H9 (cell line): ENCODE results near the gene SLC17A7. TPM values are rescaled to one million over a fixed set of nuclear protein-coding genes. Genes with fewer than 3 reads are reported as not detected.

Experiments used
- DNase-seq: peaks from one replicate; pipeline ENCODE4 v3.0.0-alpha.2; 2017
- H2AFZ ChIP-seq: one replicate; pipeline ENCODE4 v1.6.1; 2013; ENCODE audit warnings: mild to moderate bottlenecking, low read length, control low read depth, moderate library complexity
- H2AK5ac ChIP-seq: 2 replicates; pipeline ENCODE4 v1.6.1; 2013; ENCODE audit warnings: low read length, control low read depth, mixed read lengths; ENCODE audit not compliant: insufficient read length
- H2BK120ac ChIP-seq: one replicate; pipeline ENCODE4 v1.6.1; 2013; ENCODE audit warnings: low read depth, mild to moderate bottlenecking, low read length, control low read depth, inconsistent platforms; ENCODE audit not compliant: poor library complexity, severe bottlenecking
- H2BK12ac ChIP-seq: 2 replicates; pipeline ENCODE4 v1.6.1; 2013; ENCODE audit warnings: low read length, control low read depth, mixed read lengths, low read depth; ENCODE audit not compliant: insufficient read length
- H2BK15ac ChIP-seq: 2 replicates; pipeline ENCODE4 v1.6.1; 2013; ENCODE audit warnings: low read depth, low read length, control low read depth
- H2BK20ac ChIP-seq: one replicate; pipeline ENCODE4 v1.6.1; 2013; ENCODE audit warnings: low read depth, mild to moderate bottlenecking, low read length, control low read depth, inconsistent platforms; ENCODE audit not compliant: poor library complexity, severe bottlenecking
- H2BK5ac ChIP-seq: 2 replicates; pipeline ENCODE4 v1.6.1; 2013; ENCODE audit warnings: low read length, control low read depth, mixed read lengths; ENCODE audit not compliant: insufficient read length
- H3K14ac ChIP-seq: 2 replicates; pipeline ENCODE4 v1.6.1; 2013; ENCODE audit warnings: low read length, control low read depth; ENCODE audit not compliant: insufficient read depth
- H3K18ac ChIP-seq: 2 replicates; pipeline ENCODE4 v1.6.1; 2013; ENCODE audit warnings: low read depth, mild to moderate bottlenecking, mixed read lengths, low read length, control low read depth; ENCODE audit not compliant: insufficient read length
- H3K23ac ChIP-seq: 2 replicates; pipeline ENCODE4 v1.6.1; 2013; ENCODE audit warnings: low read length, control low read depth, mixed read lengths, low read depth; ENCODE audit not compliant: insufficient read length
- H3K23me2 ChIP-seq: 2 replicates; pipeline ENCODE4 v1.6.1; 2013; ENCODE audit warnings: low read depth, mild to moderate bottlenecking, mixed read lengths, low read length, control low read depth; ENCODE audit not compliant: insufficient read length, poor library complexity, severe bottlenecking
- H3K27ac ChIP-seq: 2 replicates; pipeline ENCODE4 v1.5.1; 2013; ENCODE audit warnings: low read length, control low read depth, mixed read lengths, low read depth; ENCODE audit not compliant: insufficient read length
- H3K27me3 ChIP-seq: 2 replicates; pipeline ENCODE4 v1.6.1; 2013; ENCODE audit warnings: low read length, control low read depth, inconsistent platforms; ENCODE audit not compliant: insufficient read depth
- H3K4ac ChIP-seq: 2 replicates; pipeline ENCODE4 v1.6.1; 2013; ENCODE audit warnings: low read depth, mild to moderate bottlenecking, control low read depth, inconsistent platforms, low read length, moderate library complexity
- H3K4me1 ChIP-seq: 2 replicates; pipeline ENCODE4 v1.6.1; 2013; ENCODE audit warnings: low read length, control low read depth, inconsistent platforms; ENCODE audit not compliant: insufficient read depth
- H3K4me2 ChIP-seq: 2 replicates; pipeline ENCODE4 v1.6.1; 2013; ENCODE audit warnings: low read length, control low read depth, mixed read lengths; ENCODE audit not compliant: insufficient read length, insufficient read depth
- H3K56ac ChIP-seq: 2 replicates; pipeline ENCODE4 v1.6.1; 2013; ENCODE audit warnings: low read depth, mild to moderate bottlenecking, mixed read lengths, low read length, control low read depth; ENCODE audit not compliant: insufficient read length
- H3K79me1 ChIP-seq: 2 replicates; pipeline ENCODE4 v1.6.1; 2013; ENCODE audit warnings: low read depth, mild to moderate bottlenecking, moderate library complexity, low read length, control low read depth, inconsistent platforms; ENCODE audit not compliant: insufficient read depth, poor library complexity, severe bottlenecking
- H3K79me2 ChIP-seq: 2 replicates; pipeline ENCODE4 v1.6.1; 2013; ENCODE audit warnings: low read length, control low read depth, inconsistent platforms; ENCODE audit not compliant: insufficient read depth
- H3K9ac ChIP-seq: 2 replicates; pipeline ENCODE4 v1.6.1; 2013; ENCODE audit warnings: low read length, control low read depth, mixed read lengths; ENCODE audit not compliant: insufficient read length; ENCODE audit errors: extremely low read depth
- H3K9me3 ChIP-seq: one replicate; pipeline ENCODE4 v1.6.1; 2013; ENCODE audit warnings: low read depth, low read length, inconsistent platforms; ENCODE audit not compliant: control insufficient read depth
- H3T11ph ChIP-seq: one replicate; pipeline ENCODE4 v1.6.1; 2013; ENCODE audit warnings: mild to moderate bottlenecking, low read length, control low read depth, inconsistent platforms
- H4K20me1 ChIP-seq: one replicate; pipeline ENCODE4 v1.6.1; 2013; ENCODE audit not compliant: control insufficient read depth, insufficient read length, insufficient read depth
- H4K5ac ChIP-seq: 2 replicates; pipeline ENCODE4 v1.6.1; 2013; ENCODE audit warnings: low read depth, mild to moderate bottlenecking, mixed read lengths, low read length, control low read depth; ENCODE audit not compliant: insufficient read length
- H4K8ac ChIP-seq: replicated peaks from 2 replicates; pipeline ENCODE4 v1.6.1; 2013; ENCODE audit warnings: low read length, control low read depth, mixed read lengths, low read depth; ENCODE audit not compliant: insufficient read length
- H4K91ac ChIP-seq: 2 replicates; pipeline ENCODE4 v1.6.1; 2013; ENCODE audit warnings: low read depth, mild to moderate bottlenecking, moderate library complexity, mixed read lengths, low read length, control low read depth; ENCODE audit not compliant: insufficient read length
- H3K27ac Mint-ChIP-seq, 3 experiments: 2 replicates in 2 of 3; 3 replicates in 1 of 3; pipeline ENCODE4 v1.8.0; 2020 to 2021; ENCODE audit warnings: mixed read lengths in 3 of 3, mild to moderate bottlenecking in 1 of 3, moderate library complexity in 1 of 3
- H3K27me3 Mint-ChIP-seq: 2 replicates; pipeline ENCODE4 v1.8.0; 2021; ENCODE audit warnings: low read depth, mild to moderate bottlenecking, moderate library complexity, mixed read lengths
- H3K36me3 Mint-ChIP-seq, 3 experiments: 2 replicates in 2 of 3; 3 replicates in 1 of 3; pipeline ENCODE4 v1.8.0; 2020 to 2021; ENCODE audit warnings: low read depth in 3 of 3, mixed read lengths in 3 of 3; ENCODE audit not compliant: insufficient read depth in 1 of 3
- H3K4me1 Mint-ChIP-seq, 2 experiments: 2 replicates each; pipeline ENCODE4 v1.8.0; 2020; ENCODE audit warnings: mixed read lengths in 2 of 2
- H3K4me3 Mint-ChIP-seq, 2 experiments: 2 replicates in 1 of 2; 3 replicates in 1 of 2; pipeline ENCODE4 v1.8.0; 2020 to 2021; ENCODE audit warnings: mild to moderate bottlenecking in 2 of 2, mixed read lengths in 2 of 2, moderate library complexity in 1 of 2
- H3K9me3 Mint-ChIP-seq, 2 experiments: 2 replicates in 1 of 2; 3 replicates in 1 of 2; pipeline ENCODE4 v1.8.0; 2020; ENCODE audit warnings: mild to moderate bottlenecking in 2 of 2, mixed read lengths in 2 of 2, moderate library complexity in 1 of 2
- CTCF ChIP-seq: fragments of 200-600 bp; sonication (generic); conservative IDR thresholded peaks from 3 replicates; pipeline ENCODE4 v1.8.0; 2021; ENCODE audit warnings: antibody characterized with exemption, mild to moderate bottlenecking
- WGBS: extraction: QIAGEN DNeasy Blood & Tissue Kit; methylation state at CpG from one replicate; pipeline ENCODE4 v1.1.7; 2013; ENCODE audit warnings: missing lambda C conversion rate, low lambda C conversion rate, mixed read lengths; ENCODE audit not compliant: insufficient read length; ENCODE audit errors: extremely low coverage; 5-methylcytosine and 5-hydroxymethylcytosine counted together
- total RNA-seq: library from RNA; stranded (reverse); gene quantifications from 2 replicates; pipeline ENCODE4 v1.2.1, GENCODE V29; 2021

SLC17A7 gene
- total RNA-seq, 1 experiment from 2014 or later: 1.3 TPM

DNA sequence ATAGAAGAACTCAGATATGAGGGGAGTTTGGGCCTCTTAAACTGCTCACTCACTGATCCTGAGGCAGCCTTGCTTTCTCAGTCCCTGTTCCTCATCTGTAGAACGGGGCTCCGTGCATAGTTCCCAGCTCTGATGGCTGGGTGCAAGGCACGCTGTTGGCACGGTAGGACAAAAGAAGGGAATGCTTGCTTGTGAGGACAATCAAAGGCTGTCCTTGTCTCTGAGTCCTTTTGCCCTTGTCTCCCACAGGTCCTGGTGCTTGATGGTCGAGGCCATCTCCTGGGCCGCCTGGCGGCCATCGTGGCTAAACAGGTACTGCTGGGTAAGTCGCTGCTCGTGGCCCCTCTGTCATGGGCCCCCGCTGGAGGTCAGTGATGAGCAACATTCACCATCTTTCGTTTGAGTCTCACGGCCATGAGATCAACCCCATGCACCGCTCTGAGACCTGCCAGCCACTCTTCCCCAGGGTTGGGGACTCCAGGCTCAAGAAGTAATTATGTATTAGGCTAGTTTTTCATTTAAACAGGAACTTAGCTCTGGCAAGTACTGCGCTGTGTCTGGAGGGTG, 48.4 kb upstream of the SLC17A7 start:
- Histone ChIP-seq H3K14ac (no peak overlapping the region), H2BK20ac (no peak overlapping the region), H3K79me1 (no peaks in the 10 kb centered on the region), H3K79me2 (peaks cover 18% of the 10 kb centered on the region), H3T11ph (no peak overlapping the region), H3K4me2 (peak overlapping the region; percentile 100), H2BK5ac (no peak overlapping the region), H3K9ac (peak overlapping the region; percentile 100), H3K27ac (peak overlapping the region; percentile 52), H3K27me3 (no peaks in the 10 kb centered on the region), H3K56ac (no peak overlapping the region), H2BK15ac (no peak overlapping the region), H3K4ac (no peak overlapping the region), H2BK120ac (no peak overlapping the region), H3K4me1 (no peaks in the 10 kb centered on the region), H4K5ac (no peak overlapping the region), H4K91ac (no peak overlapping the region), H4K8ac (no peak overlapping the region), H3K18ac (no peak overlapping the region), H3K23me2 (peaks cover 13% of the 10 kb centered on the region), H2AK5ac (no peak overlapping the region), H3K9me3 (no peaks in the 10 kb centered on the region), H2BK12ac (no peak overlapping the region), H4K20me1 (no peaks in the 10 kb centered on the region), H2AFZ (no peak overlapping the region), H3K23ac (no peak overlapping the region)
- H3K27me3 Mint-ChIP-seq: peaks cover 11% of the 10 kb centered on the region; the same call in 1 of the 2 replicates
- H3K36me3 Mint-ChIP-seq: peaks cover 52 to 58% (median 55%) of the 10 kb centered on the region in 3 experiments
- DNase-seq: peak; percentile 49
- TF ChIP-seq CTCF: no peak
- peaks cover 12 to 14% of the 10 kb centered on the region in 2 experiments; a peak in 4 of 5 replicates for H3K9me3 Mint-ChIP-seq
- WGBS: no CpG with 5 or more reads among the region's 15 CpGs
- H3K4me1 Mint-ChIP-seq: peaks cover 13 to 20% of the 10 kb centered on the region in 2 experiments
- H3K27ac Mint-ChIP-seq: peak overlapping the region; percentile 99 to 100 (median 100)
- peak overlapping the region; percentile 91 to 96 for H3K4me3 Mint-ChIP-seq
